H1 (cell line): ENCODE data around the gene PUS3. TPM values are rescaled to one million over a fixed set of nuclear protein-coding genes. Genes with fewer than 3 reads are reported as not detected.

Experiments used
- CTCF ChIA-PET: fragments of 300-600 bp; sonication (Branson Sonifier 250); formaldehyde crosslinking; loops from one replicate; lab custom pipeline; 2021; ENCODE audit not compliant: partially characterized antibody; lab: Charles Lee
- POLR2A ChIA-PET: fragments of 300-600 bp; sonication (Branson Sonifier 250); formaldehyde crosslinking; loops from one replicate; lab custom pipeline; 2021; ENCODE audit warnings: inconsistent platforms; ENCODE audit not compliant: partially characterized antibody; lab: Charles Lee
- DNase-seq, 2 experiments: peaks; one replicate each; pipeline versions ENCODE4 v3.0.0 to v3.0.0-alpha.2; 2010 to 2022; ENCODE audit warnings: low spot score in 2 of 2, low read depth in 1 of 2, mixed read lengths in 1 of 2
- FAIRE-seq: peaks from 2 replicates; lab custom pipeline; 2011; peaks lifted over from hg19 to GRCh38; lab: Jason Lieb, UNC
- H2AFZ ChIP-seq: 2 replicates; pipeline ENCODE4 v1.8.1; 2012; ENCODE audit warnings: low read length, inconsistent platforms
- H2AK5ac ChIP-seq: 2 replicates; pipeline ENCODE4 v1.6.1; 2013; ENCODE audit warnings: low read depth, low read length
- H2BK120ac ChIP-seq: replicated peaks from 2 replicates; pipeline ENCODE3; 2013; ENCODE audit warnings: low read depth, low read length, inconsistent platforms
- H2BK12ac ChIP-seq: 2 replicates; pipeline ENCODE4 v1.6.1; 2013; ENCODE audit warnings: low read depth, low read length
- H2BK15ac ChIP-seq: 2 replicates; pipeline ENCODE4 v1.6.1; 2013; ENCODE audit warnings: low read length
- H2BK20ac ChIP-seq: 2 replicates; pipeline ENCODE4 v1.6.1; 2013; ENCODE audit warnings: low read length
- H2BK5ac ChIP-seq: 2 replicates; pipeline ENCODE4 v1.6.1; 2013; ENCODE audit warnings: low read depth, low read length
- H3K14ac ChIP-seq: 2 replicates; pipeline ENCODE4 v1.6.1; 2013; ENCODE audit warnings: inconsistent platforms; ENCODE audit not compliant: insufficient read length
- H3K18ac ChIP-seq: 2 replicates; pipeline ENCODE4 v1.6.1; 2013; ENCODE audit warnings: low read length; ENCODE audit errors: extremely low read depth
- H3K23ac ChIP-seq: 2 replicates; pipeline ENCODE4 v1.6.1; 2013; ENCODE audit warnings: inconsistent platforms; ENCODE audit not compliant: insufficient read length
- H3K23me2 ChIP-seq: 2 replicates; pipeline ENCODE4 v1.6.1; 2013; ENCODE audit warnings: low read depth, low read length
- H3K27ac ChIP-seq: 2 replicates; pipeline ENCODE4 v1.6.1; 2011; ENCODE audit warnings: low read depth, low read length, inconsistent platforms
- H3K27me3 ChIP-seq, 4 experiments: replicated peaks in 1 of 4; 1 replicate in 1 of 4; 2 replicates in 3 of 4; pipeline versions ENCODE4 v1.6.1 to v1.8.1; 2011 to 2013; ENCODE audit warnings: low read length in 3 of 4, mild to moderate bottlenecking in 3 of 4, inconsistent platforms in 2 of 4, mixed read lengths in 2 of 4, moderate library complexity in 1 of 4; ENCODE audit not compliant: control insufficient read depth in 3 of 4, insufficient read depth in 3 of 4; ENCODE audit errors: extremely low read depth in 1 of 4
- H3K36me3 ChIP-seq, 4 experiments: 2 replicates each; pipeline versions ENCODE4 v1.6.1 to v1.8.1; 2011 to 2013; ENCODE audit warnings: mild to moderate bottlenecking in 4 of 4, low read length in 3 of 4, moderate library complexity in 2 of 4, control low read depth in 1 of 4, inconsistent platforms in 1 of 4; ENCODE audit not compliant: insufficient read depth in 4 of 4, control insufficient read depth in 2 of 4
- H3K4ac ChIP-seq: replicated peaks from 2 replicates; pipeline ENCODE3; 2013; ENCODE audit warnings: low read length, low read depth, mixed read lengths, inconsistent platforms; ENCODE audit not compliant: insufficient read length
- H3K4me1 ChIP-seq, 4 experiments: replicated peaks in 1 of 4; 1 replicate in 1 of 4; 2 replicates in 3 of 4; pipeline versions ENCODE4 v1.6.1 to v1.8.1; 2011 to 2013; ENCODE audit warnings: low read length in 3 of 4, inconsistent platforms in 2 of 4, mixed read lengths in 1 of 4; ENCODE audit not compliant: insufficient read depth in 4 of 4, control insufficient read depth in 3 of 4
- H3K4me2 ChIP-seq, 2 experiments: 2 replicates each; pipeline versions ENCODE4 v1.6.1 to v1.8.1; 2011 to 2013; ENCODE audit warnings: low read depth in 2 of 2, low read length in 2 of 2, control low read depth in 1 of 2, inconsistent platforms in 1 of 2, mild to moderate bottlenecking in 1 of 2; ENCODE audit not compliant: insufficient read depth in 1 of 2
- H3K4me3 ChIP-seq, 4 experiments: fragments of 200-600, 300-600 bp in 1 of 4; sonication (generic), shearing (Covaris generic), sonication (Bioruptor Twin) in 1 of 4; 2 replicates each; pipeline versions ENCODE4 v1.5.1 to v1.8.1; 2011 to 2016; ENCODE audit warnings: low read length in 4 of 4, low read depth in 3 of 4, control low read depth in 2 of 4, inconsistent platforms in 2 of 4, mild to moderate bottlenecking in 2 of 4, mixed read lengths in 1 of 4, moderate library complexity in 1 of 4; ENCODE audit not compliant: insufficient read depth in 2 of 4; ENCODE audit errors: extremely low read depth in 1 of 4
- H3K56ac ChIP-seq: replicated peaks from 2 replicates; pipeline ENCODE3; 2013; ENCODE audit warnings: low read depth, mild to moderate bottlenecking, mixed read lengths, low read length, inconsistent platforms; ENCODE audit not compliant: insufficient read length
- H3K79me1 ChIP-seq: 2 replicates; pipeline ENCODE4 v1.6.1; 2013; ENCODE audit warnings: low read depth, low read length, control low read depth
- H3K79me2 ChIP-seq, 2 experiments: 2 replicates each; pipeline versions ENCODE4 v1.6.1 to v1.8.1; 2012 to 2013; ENCODE audit warnings: low read length in 2 of 2, mild to moderate bottlenecking in 2 of 2, inconsistent platforms in 1 of 2; ENCODE audit not compliant: insufficient read depth in 2 of 2, control insufficient read depth in 1 of 2
- H3K9ac ChIP-seq, 4 experiments: replicated peaks in 1 of 4; 1 replicate in 1 of 4; 2 replicates in 3 of 4; pipeline versions ENCODE4 v1.6.1 to v1.8.1; 2011 to 2013; ENCODE audit warnings: low read depth in 3 of 4, low read length in 3 of 4, control low read depth in 2 of 4, mild to moderate bottlenecking in 2 of 4, moderate library complexity in 2 of 4, inconsistent platforms in 1 of 4; ENCODE audit errors: extremely low read depth in 1 of 4
- H3K9me3 ChIP-seq, 2 experiments: 2 replicates each; pipeline versions ENCODE4 v1.6.1 to v1.8.1; 2012 to 2013; ENCODE audit warnings: mild to moderate bottlenecking in 2 of 2, moderate library complexity in 2 of 2, control low read depth in 1 of 2, inconsistent platforms in 1 of 2, low read depth in 1 of 2, low read length in 1 of 2, mixed read lengths in 1 of 2; ENCODE audit not compliant: insufficient read depth in 2 of 2
- H4K20me1 ChIP-seq, 2 experiments: replicated peaks in 1 of 2; 2 replicates each; pipeline versions ENCODE3 to v1.8.1; 2011 to 2013; ENCODE audit warnings: inconsistent platforms in 2 of 2, low read length in 2 of 2, mild to moderate bottlenecking in 1 of 2; ENCODE audit not compliant: insufficient read depth in 2 of 2, control insufficient read depth in 1 of 2
- H4K5ac ChIP-seq: 2 replicates; pipeline ENCODE4 v1.6.1; 2013; ENCODE audit warnings: low read length, low read depth, mixed read lengths, inconsistent platforms; ENCODE audit not compliant: insufficient read length
- H4K8ac ChIP-seq: 2 replicates; pipeline ENCODE4 v1.8.0; 2013; ENCODE audit warnings: mild to moderate bottlenecking, moderate library complexity, low read length, inconsistent platforms; ENCODE audit not compliant: insufficient read depth; ENCODE audit errors: extremely low read depth
- H4K91ac ChIP-seq: replicated peaks from 2 replicates; pipeline ENCODE3; 2013; ENCODE audit warnings: low read length, mixed read lengths, inconsistent platforms; ENCODE audit not compliant: insufficient read length
- CBX5 ChIP-seq: fragments of 300-800, 300-1000 bp; sonication (generic); IDR thresholded peaks from 2 replicates; pipeline ENCODE4 v1.7.1; 2016; ENCODE audit warnings: antibody characterized with exemption, low read length, low read depth
- FOSL1 ChIP-seq: IDR thresholded peaks from 2 replicates; pipeline ENCODE4 v1.6.1; 2011; ENCODE audit warnings: mild to moderate bottlenecking, low read depth, low read length, moderate library complexity; ENCODE audit not compliant: insufficient read depth
- KDM4A ChIP-seq: IDR thresholded peaks from one replicate; pipeline ENCODE4 v1.7.1; 2012; ENCODE audit warnings: low read depth, mild to moderate bottlenecking, moderate library complexity, low read length, inconsistent platforms; ENCODE audit not compliant: severe bottlenecking
- POU5F1 ChIP-seq: IDR thresholded peaks from 2 replicates; pipeline ENCODE4 v1.6.1; 2011; ENCODE audit warnings: low read depth, mild to moderate bottlenecking, low read length, moderate library complexity
- polyA plus RNA-seq, 7 experiments: library from polyadenylated mRNA; depleted of rRNA in 3 of 7; stranded (reverse) in 5 of 7; unstranded in 2 of 7; fragments of >200 nt in 5 of 7; fragments of 200-250 nt in 2 of 7; gene quantifications; 1 replicate in 5 of 7; 2 replicates in 1 of 7; 4 replicates in 1 of 7; pipeline versions ENCODE4 v1.2.1 to v1.2.3, GENCODE V29; 2011 to 2013; ENCODE audit warnings: missing spikeins in 2 of 7, mixed read lengths in 2 of 7
- total RNA-seq: library from RNA; stranded (reverse); fragmentation: NEBNext Ultra II Directional; extraction: Animal tissue kit (Norgen Biotek cat#: 25700); gene quantifications from 2 replicates; pipeline ENCODE4 v1.2.1, GENCODE V29; 2021

Gene PUS3
- total and polyA plus RNA-seq, 2 of the 8 experiments (the other 6 are each of a cell fraction or from before 2014, with no cell fraction given), result 8.7 to 22.6 TPM

- CTCF ChIA-PET, result interaction anchor here (0.6 to 0.8 kb wide), 2 partner anchors 26 to 1000 kb away, joined by 3 to 5 read pairs; no protein-coding TSS in a partner anchor
These were observed 10.0 kb downstream of the PUS3 start for GRCh38 chr11:125892994-125893393.

More at GRCh38 chr11:125892994-125893393, 10.0 kb downstream of the PUS3 start:
- FAIRE-seq, result no peak
- no peak overlapping the region for H3K14ac ChIP-seq
- no peaks in the 10 kb centered on the region for H3K9me3 ChIP-seq
- no peak overlapping the region for H2AK5ac ChIP-seq
- H3K9ac ChIP-seq, result no peak overlapping the region
- H3K4me3 ChIP-seq, result no peak overlapping the region
- no peak overlapping the region for H2BK12ac ChIP-seq
- no peaks in the 10 kb centered on the region for H3K4me1 ChIP-seq
- no peak overlapping the region for H2BK20ac ChIP-seq
- no peak overlapping the region for H3K4ac ChIP-seq
- H4K8ac ChIP-seq, result no peak overlapping the region
- peaks cover 0 to 44% of the 10 kb centered on the region in 2 experiments; a peak in 2 of 4 replicates for H3K79me2 ChIP-seq
- H4K91ac ChIP-seq, result no peak overlapping the region
- H4K20me1 ChIP-seq, result peaks cover 0 to 5% of the 10 kb centered on the region in 2 experiments
- H3K56ac ChIP-seq, result no peak overlapping the region
- no peak overlapping the region for H3K23ac ChIP-seq
- H2BK120ac ChIP-seq, result no peak overlapping the region
- TF ChIP-seq CBX5 (no peak), FOSL1 (no peak), POU5F1 (no peak), KDM4A (no peak)
- H3K36me3 ChIP-seq, result peaks cover 7 to 32% (median 16%) of the 10 kb centered on the region in 4 experiments; a peak in 7 of 8 replicates
- H3K4me2 ChIP-seq, result no peak overlapping the region
- no peak overlapping the region for H2BK5ac ChIP-seq
- H3K18ac ChIP-seq, result no peak overlapping the region
- no peaks in the 10 kb centered on the region for H3K27me3 ChIP-seq
- H2BK15ac ChIP-seq, result no peak overlapping the region
- H3K23me2 ChIP-seq, result no peaks in the 10 kb centered on the region
- H4K5ac ChIP-seq, result no peak overlapping the region
- POLR2A ChIA-PET, result interaction anchor here (0.6 to 2.1 kb wide), 3 partner anchors 10 to 266 kb away, joined by 3 to 8 read pairs (median 4); partner anchors contain the start of gene PUS3
- no peak overlapping the region for H2AFZ ChIP-seq
- H3K27ac ChIP-seq, result no peak overlapping the region
- peaks cover 2% of the 10 kb centered on the region; the same call in 1 of the 2 replicates for H3K79me1 ChIP-seq
- DNase-seq, result no peak
